Stimulated activated CD8-positive, alpha-beta memory T cell treated with anti-CD3 and anti-CD28 coated beads, Interleukin-2, amount 100 ng/mL, for 1 hour (primary cell): ENCODE measurements around the gene GNB2.

Experiments used
- DNase-seq, 2 donors: peaks; one replicate each; pipeline ENCODE4 v3.0.0-alpha.2; 2020; ENCODE audit warnings: low read depth in 2 of 2

The GNB2 gene

DNA sequence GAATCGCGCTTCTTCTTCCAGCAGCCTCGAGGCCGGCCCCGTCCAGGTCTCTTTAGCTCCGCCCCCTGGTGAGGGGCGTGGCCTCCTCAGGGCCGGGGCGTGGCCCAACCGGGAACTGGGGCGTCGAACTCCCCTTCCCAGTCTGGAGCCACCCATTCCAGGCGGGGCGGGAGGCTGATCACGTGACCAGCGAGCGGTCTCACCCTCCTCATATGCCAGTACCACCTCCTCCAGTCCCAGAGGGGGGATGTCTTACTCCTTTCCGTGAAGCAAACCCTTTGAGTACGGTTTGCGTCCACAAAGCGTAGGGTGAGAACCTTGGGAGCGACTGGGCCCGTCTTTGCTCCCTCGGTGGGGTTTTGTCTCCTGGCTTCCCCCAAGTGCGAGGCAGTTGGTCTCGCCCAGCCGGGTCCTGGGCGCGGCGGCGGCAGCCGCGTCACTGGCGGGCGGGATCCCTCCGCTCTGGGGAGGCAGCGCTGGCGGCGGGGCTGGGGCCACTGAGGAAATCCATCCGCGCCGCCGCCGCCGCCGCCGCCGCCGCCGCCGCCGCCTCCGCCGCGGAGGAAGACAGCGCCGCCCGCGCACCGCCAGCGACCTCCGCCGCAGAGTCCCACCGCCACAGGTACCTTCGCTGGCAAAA lies at the start of gene GNB2:
Gene GNB2 (plus strand): TSS at position 439 of the 640 bp plus-strand sequence. CDS start 2,526 bp downstream, outside the sequence.
- DNase-seq: peak; percentile 95 to 96

DNA sequence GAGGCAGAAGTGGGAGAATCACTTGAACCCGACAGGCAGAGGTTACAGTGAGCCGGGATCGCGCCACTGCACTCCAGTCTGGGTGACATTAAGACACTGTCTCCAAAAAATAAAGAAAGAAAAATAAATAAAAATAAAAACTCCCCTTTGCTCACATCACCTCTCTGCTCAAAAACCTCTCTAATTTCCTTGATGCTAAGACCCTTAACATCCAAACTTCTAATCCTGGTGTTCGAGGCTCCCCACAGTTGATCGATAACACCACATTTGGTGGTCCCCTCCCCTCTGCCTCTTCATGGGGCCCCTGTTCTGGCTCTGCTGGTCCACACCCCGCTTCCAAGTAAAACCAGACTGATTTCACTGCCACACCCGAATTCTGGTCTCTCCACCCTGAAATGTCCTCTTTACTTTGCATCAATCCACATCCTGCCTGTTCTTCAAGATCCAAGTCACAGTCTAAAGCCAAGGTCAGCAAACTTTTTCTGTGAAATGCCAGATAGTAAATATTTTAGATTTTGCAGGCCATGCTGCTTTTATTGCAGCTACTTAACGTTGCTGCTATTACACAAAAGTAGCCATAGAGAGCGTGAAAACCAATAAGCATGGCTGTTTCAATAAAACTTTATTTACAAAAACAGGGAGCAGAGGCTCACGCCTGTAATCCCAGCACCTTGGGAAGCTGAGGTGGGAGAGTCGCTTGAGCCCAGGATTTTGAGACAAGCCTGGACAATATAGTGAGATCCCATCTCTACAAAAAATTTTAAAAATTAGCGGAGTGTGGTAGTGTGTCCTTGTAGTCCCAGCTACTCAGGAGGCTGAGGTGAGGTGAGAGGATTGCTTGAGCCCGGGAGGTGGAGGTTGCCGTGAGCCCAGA lies 49.4 kb upstream of the GNB2 start:
- no peak for DNase-seq

DNA sequence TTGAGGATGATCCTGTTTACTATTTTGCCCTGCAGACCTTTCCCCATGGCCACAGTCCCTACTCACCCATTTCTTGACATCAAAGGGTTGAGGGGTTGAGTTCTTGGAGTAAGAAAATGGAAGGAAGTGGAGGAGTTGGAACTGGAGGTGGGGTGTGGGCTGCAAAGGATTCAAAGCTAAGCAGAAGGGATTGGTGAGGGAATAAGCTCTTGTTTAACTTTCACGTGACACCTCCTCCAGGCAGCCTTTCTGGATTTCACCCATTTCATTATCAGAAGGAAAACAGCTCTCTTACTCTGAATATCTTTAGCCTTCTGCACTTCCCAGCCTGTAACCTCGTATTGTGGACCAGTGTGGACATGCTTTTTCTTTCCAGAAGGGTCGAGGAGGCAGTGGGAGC lies 47.5 kb upstream of the GNB2 start:
- DNase-seq: no peak

DNA sequence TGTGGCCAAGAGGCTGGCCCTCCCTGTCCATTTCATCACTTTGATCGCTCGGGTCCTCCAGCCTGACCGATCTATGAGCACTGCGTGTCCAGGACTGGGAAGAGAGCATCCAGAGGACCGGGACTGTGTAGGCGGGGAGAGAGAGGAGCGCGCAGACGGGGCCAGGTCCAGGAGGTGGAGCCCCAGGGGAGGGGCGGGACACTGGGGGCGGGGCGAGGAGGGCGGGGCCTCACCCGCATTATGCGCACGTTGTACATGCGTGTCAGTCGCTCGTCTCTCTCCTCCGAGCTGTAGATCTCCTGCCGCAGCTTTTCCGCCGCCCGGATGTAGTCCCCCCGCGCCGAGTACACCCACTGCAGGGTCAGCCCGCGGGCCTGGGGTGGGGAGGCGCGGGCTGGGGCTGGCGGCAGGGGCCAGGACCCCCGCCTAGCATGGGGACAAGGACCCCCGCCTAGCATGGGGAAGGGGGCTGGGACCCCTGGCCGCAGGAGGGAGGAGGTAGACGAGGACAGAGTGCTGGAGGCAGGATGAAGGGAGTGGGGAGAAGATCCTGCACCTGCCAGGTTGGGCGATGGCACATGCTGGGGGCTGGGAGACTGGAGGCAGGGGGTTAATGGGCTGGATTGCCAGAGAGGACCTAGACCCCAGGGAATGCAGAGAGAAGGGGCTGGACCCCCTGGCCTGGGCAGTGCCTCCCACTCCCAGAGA lies 46.9 kb upstream of the GNB2 start:
- DNase-seq: peak; percentile 77 to 85

DNA sequence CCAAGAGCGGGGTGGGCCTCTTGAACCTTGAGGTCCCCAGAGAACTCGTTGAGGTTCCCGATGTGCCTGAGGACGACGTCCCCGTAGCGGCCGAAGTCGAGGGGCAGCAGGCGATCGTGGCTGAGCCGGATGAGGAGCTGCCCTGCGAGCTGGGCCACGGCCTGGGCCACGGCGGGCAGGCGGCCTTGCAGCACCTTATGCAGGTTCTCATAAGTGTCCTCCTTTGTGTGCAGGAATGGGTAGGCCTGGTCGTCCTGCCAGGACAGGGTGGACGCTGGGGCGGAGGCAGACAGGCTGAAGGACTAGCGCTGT lies 46.3 kb upstream of the GNB2 start:
- DNase-seq: no peak

DNA sequence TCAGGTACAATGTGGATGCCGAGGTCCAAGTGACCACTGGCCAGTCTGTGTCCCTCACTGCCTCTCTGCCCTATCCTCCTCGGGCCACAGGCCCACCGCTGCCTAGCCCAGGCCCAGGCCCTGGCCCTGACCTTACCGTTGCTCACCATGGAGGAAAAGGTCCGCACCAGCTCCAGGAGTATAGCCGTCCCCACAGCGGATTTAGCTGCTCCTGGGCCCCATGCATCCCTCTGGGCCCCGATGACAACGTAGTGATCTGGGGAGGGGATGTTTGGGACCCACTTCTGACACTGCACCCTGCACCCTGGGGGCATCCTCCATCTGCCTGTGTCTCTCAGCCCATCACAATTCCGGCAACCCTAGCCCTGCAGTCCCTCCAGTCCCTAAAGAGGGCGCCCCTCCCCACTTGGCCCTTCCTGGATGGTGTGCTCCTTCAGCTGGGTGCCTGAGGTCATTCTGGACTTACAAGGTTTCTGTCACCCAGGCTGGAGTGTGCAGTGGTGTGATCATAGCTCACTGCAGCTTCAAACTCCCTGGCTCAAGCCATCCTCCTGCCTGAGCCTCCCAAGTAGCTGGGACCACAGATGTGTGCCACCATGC lies 44.3 kb upstream of the GNB2 start:
- DNase-seq: no peak

DNA sequence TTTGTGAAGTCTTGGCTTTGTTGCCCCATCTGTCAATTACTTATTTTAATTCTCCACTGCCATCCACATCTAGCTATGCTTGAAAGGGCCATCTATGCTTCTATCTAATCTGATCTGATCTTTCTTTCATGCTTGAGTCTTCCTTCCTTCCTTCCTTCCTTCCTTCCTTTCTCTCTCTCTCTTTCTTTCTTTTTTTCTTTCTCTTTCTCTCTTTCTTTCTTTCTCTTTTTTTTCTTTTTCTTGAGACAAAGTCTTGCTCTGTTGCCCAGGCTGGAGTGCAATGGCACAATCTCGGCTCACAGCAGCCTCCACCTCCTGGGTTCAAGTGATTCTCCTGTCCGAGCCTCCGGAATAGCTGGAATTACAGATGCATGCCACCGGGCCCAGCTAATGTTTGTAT lies 43.5 kb upstream of the GNB2 start:
- no peak for DNase-seq

DNA sequence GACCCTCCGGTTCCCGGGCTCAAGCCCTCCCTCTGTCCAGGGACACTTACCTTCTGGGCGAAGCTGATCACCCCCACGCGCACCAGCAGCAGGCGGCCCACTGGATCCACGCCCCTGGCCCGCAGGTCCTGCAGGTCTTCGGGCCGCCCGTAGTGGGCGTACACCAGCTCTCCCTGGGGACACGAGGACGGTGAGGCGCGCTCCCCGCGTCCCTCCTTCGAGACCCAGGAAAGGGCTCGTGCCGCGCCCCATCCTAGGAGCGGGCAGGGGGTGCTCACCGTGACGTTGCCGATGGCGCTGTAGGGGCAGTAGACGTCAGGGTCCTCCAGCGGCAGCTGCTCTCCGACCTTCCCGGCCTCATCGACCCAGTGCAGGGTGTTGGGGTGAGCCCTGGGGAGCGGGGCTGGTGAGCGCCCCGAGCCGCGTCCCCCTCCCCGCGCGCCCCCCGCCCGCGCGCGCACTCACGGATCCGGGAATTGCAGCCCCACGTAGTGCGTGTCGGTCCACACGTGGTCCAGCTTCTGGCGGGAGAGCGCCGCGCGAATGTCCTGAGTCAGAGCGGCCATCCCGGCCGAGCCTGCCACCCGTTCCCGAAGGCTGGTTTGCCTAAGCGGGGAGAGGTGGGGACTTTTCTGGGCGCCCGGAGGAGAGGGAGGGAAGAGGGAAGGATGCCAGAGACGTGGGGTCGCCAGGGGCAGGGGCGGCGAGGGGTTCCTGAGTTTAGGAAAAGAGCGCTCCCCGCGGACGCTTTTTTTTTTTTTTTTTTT lies 40.4 kb upstream of the GNB2 start:
- peak in 1 of 2 donors; percentile 22 for DNase-seq

DNA sequence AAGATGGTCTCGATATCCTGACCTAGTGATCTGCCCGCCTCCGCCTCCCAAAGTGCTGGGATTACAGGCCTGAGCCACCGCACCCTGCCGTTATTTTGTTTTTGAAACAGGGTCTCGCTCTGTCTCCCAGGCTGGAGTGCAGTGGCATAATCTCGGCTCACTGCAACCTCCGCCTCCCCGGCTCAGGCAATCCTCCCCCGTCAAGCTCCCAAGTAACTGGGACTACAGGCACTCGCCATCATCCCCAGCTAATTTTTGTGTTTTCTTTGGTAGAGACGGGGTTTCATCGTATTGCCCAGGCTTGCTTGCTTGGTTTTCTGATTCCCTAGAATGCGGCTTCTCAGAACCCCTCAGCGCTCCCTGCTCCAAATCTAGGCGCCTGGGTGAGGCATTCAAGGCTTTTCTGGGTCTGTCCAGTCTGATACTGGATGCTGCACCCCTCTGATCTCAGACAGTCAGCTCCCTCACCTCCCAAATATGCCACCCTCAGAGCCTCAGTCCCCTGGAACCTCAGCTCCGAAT lies 33.5 kb upstream of the GNB2 start:
- no peak for DNase-seq

DNA sequence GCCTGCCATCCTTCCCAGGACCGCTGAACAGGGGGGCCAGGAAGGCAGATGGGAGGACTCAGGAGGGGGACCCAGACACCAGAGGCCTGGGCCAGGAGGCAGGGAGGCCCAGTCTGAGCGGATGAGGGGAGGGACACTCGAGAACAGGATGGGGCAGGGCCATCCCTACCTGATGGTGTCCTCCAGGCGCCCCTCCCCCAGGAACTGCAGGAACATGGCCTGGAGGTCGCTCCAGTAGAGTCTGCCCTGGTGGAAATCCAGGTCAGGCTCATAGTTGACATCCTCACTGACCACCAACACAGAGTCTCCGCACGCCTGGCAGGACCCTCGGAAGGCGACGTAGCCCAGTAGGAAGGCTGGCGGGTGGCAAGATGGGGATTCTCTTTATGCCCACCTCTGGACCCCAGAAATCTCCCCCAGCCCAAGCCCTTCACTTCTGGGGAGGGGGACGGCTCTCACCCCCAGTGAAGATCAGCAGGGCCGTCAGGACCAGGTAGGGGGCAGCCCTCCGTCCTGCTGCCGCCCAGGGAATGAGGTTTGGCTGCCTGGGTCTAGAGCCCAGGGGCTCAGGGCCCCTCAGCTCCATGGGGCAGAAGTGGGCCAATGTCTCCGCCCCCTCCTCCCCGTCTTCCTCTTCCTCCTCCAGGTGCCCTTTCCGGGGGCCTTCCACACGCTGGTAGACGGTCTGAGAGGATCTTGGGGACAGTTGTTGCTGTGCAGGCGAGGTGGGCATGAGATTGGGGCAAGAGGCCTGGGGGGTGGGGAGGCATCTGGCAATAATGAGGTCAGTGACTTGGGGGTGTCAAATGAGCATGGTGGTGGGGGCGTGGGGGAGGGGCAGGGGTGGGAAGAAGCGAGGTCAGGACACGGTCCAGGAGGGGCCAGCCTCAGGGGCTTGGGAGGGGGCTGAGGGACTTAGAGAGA lies 32.8 kb upstream of the GNB2 start:
- no peak for DNase-seq

DNA sequence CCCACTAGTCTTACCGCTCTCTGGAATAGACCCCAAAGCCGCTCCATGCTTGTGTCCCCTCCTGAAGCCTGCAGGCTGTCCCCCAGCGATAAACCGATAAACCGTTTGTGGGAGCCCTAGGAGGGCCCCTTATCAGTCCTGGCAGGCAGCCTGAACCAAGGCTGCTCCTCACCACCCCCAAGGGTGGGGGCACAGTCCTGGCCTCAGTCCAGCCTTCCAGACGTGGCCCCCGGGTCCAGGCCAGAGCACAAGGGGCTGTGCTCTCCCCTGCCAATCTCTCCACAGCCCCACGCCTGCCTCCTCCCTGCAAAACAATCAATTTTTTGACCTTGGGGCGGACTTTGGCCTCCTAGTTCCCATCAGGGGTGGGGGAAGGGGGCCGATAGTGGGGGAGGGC lies 32.1 kb upstream of the GNB2 start, which contains the start of gene TFR2:
Gene TFR2 (minus strand): TSS at position 90 of the 397 bp plus-strand sequence. CDS start 43 bp downstream, at position 47.
- no peak for DNase-seq

DNA sequence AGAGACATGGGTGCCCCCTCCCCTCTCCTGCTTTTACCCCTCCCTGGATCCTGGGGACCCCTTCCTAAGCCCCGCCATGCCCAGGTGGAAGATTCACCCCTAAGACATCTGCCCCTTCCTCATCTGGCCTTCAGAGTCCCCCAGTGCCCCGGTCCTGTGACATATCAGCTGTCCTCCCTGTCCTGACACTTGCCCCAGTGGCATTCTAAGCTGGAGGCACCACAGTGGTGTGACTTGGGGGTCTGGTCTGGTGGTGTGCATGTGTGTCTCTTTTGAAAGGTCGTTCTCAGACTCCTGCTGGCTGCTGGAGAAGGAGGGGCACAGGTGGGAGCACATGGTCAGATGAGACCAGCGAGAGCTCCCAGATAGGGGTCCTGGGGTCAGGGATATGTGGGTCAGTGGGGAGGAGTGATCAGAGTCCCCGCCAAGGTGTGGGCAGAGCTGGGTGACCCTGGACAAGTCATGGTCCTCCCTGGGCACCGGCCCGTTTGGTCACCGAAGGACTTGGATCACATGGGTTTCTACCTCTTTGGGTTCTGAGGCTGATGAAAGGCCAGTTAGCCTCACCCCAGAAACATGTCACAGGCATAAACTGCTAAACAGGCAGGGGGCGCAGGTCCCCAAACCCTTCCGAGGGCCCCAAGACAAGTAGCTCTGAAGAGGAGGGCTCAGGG lies 31.5 kb upstream of the GNB2 start:
- DNase-seq: no peak

DNA sequence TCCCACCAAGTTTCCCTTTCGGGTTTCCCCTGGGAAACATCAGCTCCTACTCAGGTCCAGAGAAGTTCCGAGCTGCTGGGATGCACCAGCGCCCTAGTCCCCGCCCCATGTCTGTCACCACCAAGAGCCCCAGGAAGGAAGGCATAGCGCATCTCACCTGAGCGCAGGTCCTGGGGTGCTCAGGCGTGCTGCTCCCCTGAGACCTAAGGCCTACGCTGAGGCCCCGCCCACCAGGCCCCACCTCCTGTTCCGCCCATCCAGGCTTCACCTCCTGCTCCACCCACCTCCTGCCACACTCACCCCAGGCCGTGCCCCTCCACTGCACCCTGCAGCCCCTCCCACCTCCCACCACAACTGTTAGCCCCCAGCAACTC lies 31.0 kb upstream of the GNB2 start:
- DNase-seq: no peak

DNA sequence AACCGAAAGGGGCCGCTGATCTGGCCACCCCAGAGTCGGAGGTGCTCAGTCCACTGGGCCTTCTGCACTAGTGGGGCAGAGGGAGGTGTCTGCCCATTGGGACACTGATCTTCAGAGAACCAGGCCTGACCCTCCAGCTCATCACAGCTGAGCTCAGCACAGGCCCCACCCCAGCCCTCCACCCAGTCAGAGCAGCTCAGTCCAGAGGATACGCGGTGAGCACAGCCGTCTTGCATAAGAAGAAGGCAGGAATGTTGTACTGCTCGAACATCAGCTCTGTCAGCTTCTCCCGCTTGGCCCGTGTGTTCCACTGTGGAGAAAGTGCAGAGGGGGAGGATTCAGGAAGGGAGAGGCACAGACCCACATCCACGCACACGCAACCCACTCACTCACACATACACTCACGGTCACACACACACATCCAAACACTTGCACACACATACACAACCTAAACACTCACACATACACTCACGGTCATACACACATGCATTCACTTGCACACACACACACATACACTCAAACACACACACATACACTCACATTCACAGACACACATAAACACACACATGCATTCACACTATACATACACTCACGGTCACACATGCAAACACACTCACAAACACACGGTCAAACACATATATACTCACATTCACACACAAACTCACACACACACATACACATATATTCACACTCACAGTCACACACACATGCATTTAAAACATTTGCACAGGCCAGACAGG lies 23.5 kb upstream of the GNB2 start:
- no peak for DNase-seq

DNA sequence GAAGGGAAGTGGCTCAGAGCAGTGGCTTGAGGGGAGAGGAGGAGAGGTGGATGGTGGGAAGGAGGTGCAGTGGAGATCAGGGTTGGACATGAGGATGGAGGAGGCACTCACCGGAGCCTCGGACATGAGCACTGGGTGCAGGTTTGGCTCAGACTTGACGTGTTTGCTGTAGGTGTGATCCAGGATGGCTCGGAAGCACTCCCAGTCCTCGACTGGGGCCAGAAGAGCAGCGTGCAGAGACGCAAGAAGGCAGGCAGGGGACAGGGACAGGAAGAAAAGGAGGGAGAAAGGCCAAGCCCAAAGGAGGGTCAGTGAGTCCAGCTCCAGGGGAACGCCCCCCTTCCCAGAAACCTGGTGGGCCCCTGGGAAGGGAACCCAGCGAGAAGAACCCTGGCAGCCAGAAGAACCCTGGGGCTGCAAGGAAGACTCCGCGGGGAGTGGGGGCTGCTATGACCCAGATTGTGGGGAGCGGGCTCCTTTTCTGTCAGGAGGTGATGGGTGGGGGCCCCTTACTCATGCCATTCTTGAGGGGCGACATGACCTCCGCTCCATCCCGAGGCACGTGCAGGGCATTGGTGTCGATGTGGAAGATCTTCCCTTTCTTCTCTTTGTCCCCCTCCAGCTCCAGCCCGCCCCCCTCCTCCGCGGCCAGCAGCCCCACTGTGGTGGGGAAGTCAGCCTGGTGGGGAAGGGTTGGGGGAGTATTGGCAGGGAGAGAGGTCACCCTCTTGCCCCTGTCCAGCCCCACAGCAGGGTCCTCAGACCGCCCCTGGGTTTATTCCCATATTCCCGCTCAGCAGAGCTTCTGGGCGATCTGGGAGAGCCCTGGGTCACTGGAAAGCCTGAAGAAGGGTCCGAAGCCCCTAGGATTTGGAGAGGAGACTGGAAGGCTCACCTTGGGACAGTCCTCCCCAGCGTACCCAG lies 18.4 kb upstream of the GNB2 start:
- DNase-seq: no peak

DNA sequence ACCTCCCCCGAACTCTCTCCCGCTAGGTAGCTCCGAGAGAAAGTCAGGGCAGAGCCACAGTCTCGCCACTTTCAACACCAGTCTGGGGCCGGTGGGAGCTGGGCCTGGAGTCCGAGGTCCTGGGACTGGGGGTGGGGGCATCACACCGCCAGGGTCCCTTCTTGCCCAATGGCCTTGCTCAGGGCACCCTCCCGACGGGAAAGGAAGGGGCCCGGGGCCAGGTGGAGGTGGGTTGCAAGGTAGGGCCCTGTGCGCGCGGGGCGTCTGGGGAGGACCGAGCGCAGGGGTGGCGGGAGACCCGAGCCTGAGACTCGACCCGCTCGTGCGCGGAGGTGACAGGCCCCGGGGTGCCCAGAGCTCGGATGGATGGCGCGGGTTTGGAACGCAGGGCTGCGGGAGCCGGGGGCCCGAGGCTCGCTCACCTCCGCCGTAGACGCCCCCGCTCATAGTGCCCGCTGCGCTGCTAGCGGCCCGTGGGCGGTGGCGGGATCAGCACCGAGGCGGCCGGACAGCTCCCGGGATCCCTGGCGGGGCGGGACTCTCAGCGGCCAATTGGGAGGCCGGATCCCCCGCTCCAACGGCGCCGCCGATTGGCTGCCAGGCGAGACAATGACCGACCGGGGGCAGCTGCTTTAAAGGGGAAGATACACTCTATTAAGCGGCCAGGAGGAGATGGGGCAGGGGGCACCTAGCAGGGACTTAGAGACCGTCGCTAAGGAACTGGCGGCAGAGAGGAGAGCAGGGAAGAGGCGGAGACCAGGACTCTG lies 17.4 kb upstream of the GNB2 start, which contains the start of gene ACTL6B:
Gene ACTL6B (minus strand): TSS at position 541 of the 767 bp plus-strand sequence. CDS start 94 bp downstream, at position 447.
- DNase-seq: peak in 1 of 2 donors; percentile 21
